CD4-positive, alpha-beta T cell (primary cell): ENCODE results near the gene PTPRN2. TPM values are rescaled to one million over a fixed set of nuclear protein-coding genes. Genes with fewer than 3 reads are reported as not detected.

Experiments used
- ATAC-seq: fragments of 200-7000 bp; cut with Tn5 transposase; one replicate; pipeline ENCODE4 v1.10.0; 2022; ENCODE audit warnings: mild to moderate bottlenecking; ENCODE audit not compliant: poor library complexity
- CTCF ChIA-PET: fragments of 350-600 bp; sonication (Branson Sonifier 250); formaldehyde crosslinking; loops from one replicate; lab custom pipeline; 2021; ENCODE audit warnings: antibody characterized with exemption, inconsistent platforms; lab: Charles Lee
- POLR2A ChIA-PET: fragments of 350-600 bp; sonication (Branson Sonifier 250); formaldehyde crosslinking; loops from one replicate; lab custom pipeline; 2021; ENCODE audit warnings: antibody characterized with exemption, inconsistent platforms; lab: Charles Lee
- DNase-seq, 14 experiments: peaks; one replicate each; pipeline ENCODE4 v3.0.0-alpha.2; 2013 to 2020; ENCODE audit warnings: mixed read lengths in 2 of 14
- H3K27ac ChIP-seq, 2 donors: one replicate each; pipeline versions ENCODE4 v1.5.1 to v1.7.0; 2013; ENCODE audit warnings: low read length in 2 of 2, low read depth in 1 of 2, mild to moderate bottlenecking in 1 of 2
- H3K27me3 ChIP-seq, 2 experiments: 1 replicate in 1 of 2; 2 replicates in 1 of 2; pipeline versions ENCODE4 v1.6.1 to v1.7.0; 2013; ENCODE audit warnings: low read length in 2 of 2, control low read depth in 1 of 2, mild to moderate bottlenecking in 1 of 2, moderate library complexity in 1 of 2; ENCODE audit not compliant: insufficient read depth in 2 of 2, control insufficient read depth in 1 of 2
- H3K36me3 ChIP-seq: one replicate; pipeline ENCODE4 v1.6.1; 2013; ENCODE audit warnings: low read length, control low read depth; ENCODE audit not compliant: insufficient read depth
- H3K4me1 ChIP-seq: one replicate; pipeline ENCODE4 v1.6.1; 2013; ENCODE audit warnings: low read length, control low read depth; ENCODE audit not compliant: insufficient read depth
- H3K4me3 ChIP-seq: one replicate; pipeline ENCODE4 v1.5.1; 2013; ENCODE audit warnings: mild to moderate bottlenecking, low read length, moderate library complexity
- H3K9me3 ChIP-seq, 2 experiments: 1 replicate in 1 of 2; 2 replicates in 1 of 2; pipeline versions ENCODE4 v1.6.1 to v1.7.0; 2013; ENCODE audit warnings: low read length in 2 of 2, mild to moderate bottlenecking in 2 of 2, control low read depth in 1 of 2, moderate library complexity in 1 of 2; ENCODE audit not compliant: control insufficient read depth in 1 of 2, insufficient read depth in 1 of 2
- H3K27ac Mint-ChIP-seq: one replicate; pipeline ENCODE4 v1.8.0; 2020; ENCODE audit warnings: mixed read lengths
- H3K27me3 Mint-ChIP-seq: one replicate; pipeline ENCODE4 v1.8.0; 2021; ENCODE audit warnings: mixed read lengths
- H3K36me3 Mint-ChIP-seq: one replicate; pipeline ENCODE4 v1.8.0; 2021; ENCODE audit warnings: low read depth, mixed read lengths
- H3K4me1 Mint-ChIP-seq: one replicate; pipeline ENCODE4 v1.8.0; 2021; ENCODE audit warnings: low read depth, mixed read lengths
- H3K4me3 Mint-ChIP-seq: one replicate; pipeline ENCODE4 v1.8.0; 2020; ENCODE audit warnings: mild to moderate bottlenecking, mixed read lengths
- H3K9me3 Mint-ChIP-seq: one replicate; pipeline ENCODE4 v1.8.0; 2020; ENCODE audit warnings: mixed read lengths
- CTCF ChIP-seq: fragments of 200-600 bp; IDR thresholded peaks from one replicate; pipeline ENCODE4 v1.8.0; 2022; ENCODE audit warnings: antibody characterized with exemption, mild to moderate bottlenecking
- intact Hi-C, 2 experiments: fragments of 100-400 bp; cut with DNase I in 1 of 2; cut with micrococcal nuclease in 1 of 2; formaldehyde crosslinking; loops; one replicate each; pipeline versions ENCODE4 v1.15.1 to v1.9.0; 2023 to 2025; cut with DNase I, micrococcal nuclease
- total RNA-seq, 174 experiments: library from RNA in 2 of 174; stranded (reverse) in 2 of 174; gene quantifications; one replicate each; pipeline ENCODE4 v1.2.3 and lab custom pipeline; 2021 to 2026

PTPRN2 gene
- total RNA-seq, 2 experiments from 2014 or later = 0.34 to 0.44 TPM

- Mint-ChIP-seq H3K36me3 (no peaks in the 10 kb centered on the region), H3K27ac (no peak overlapping the region)
- intact Hi-C loops = no loop called here
Measured at GRCh38 chr7:158098125-158099030, 489.2 kb downstream of the PTPRN2 start.

GRCh38 chr7:158097453-158098124 is 490.0 kb downstream of the PTPRN2 start:
- Histone ChIP-seq H3K4me3 (no peak overlapping the region), H3K4me1 (no peaks in the 10 kb centered on the region), H3K27ac (no peak overlapping the region), H3K9me3 (peaks cover 0 to 35% of the 10 kb centered on the region in 2 experiments), H3K36me3 (no peaks in the 10 kb centered on the region), H3K27me3 (no peaks in the 10 kb centered on the region)
- POLR2A ChIA-PET = no interaction called here
- no peak overlapping the region for H3K4me3 Mint-ChIP-seq
- peaks cover 19% of the 10 kb centered on the region for H3K27me3 Mint-ChIP-seq
- no peaks in the 10 kb centered on the region for H3K4me1 Mint-ChIP-seq
- H3K36me3 Mint-ChIP-seq = no peaks in the 10 kb centered on the region
- DNase-seq (no peak), ATAC-seq (no peak)
- intact Hi-C loops = no loop called here
- H3K27ac Mint-ChIP-seq = no peak overlapping the region
- no peak for TF ChIP-seq CTCF
- no peaks in the 10 kb centered on the region for H3K9me3 Mint-ChIP-seq
- CTCF ChIA-PET = no interaction called here

More at GRCh38 chr7:158098125-158099030, 489.2 kb downstream of the PTPRN2 start:
- Histone ChIP-seq H3K36me3 (no peaks in the 10 kb centered on the region), H3K4me1 (no peaks in the 10 kb centered on the region), H3K9me3 (peaks cover 0 to 36% of the 10 kb centered on the region in 2 experiments), H3K27ac (no peak overlapping the region), H3K27me3 (no peaks in the 10 kb centered on the region), H3K4me3 (no peak overlapping the region)
- CTCF ChIA-PET = no interaction called here
- Mint-ChIP-seq H3K4me1 (no peaks in the 10 kb centered on the region), H3K27me3 (peaks cover 19% of the 10 kb centered on the region), H3K9me3 (no peaks in the 10 kb centered on the region), H3K4me3 (no peak overlapping the region)
- TF ChIP-seq CTCF = no peak
- POLR2A ChIA-PET = no interaction called here
- DNase-seq (no peak), ATAC-seq (no peak)

GRCh38 chr7:158097106-158097452 is 490.5 kb downstream of the PTPRN2 start:
- Mint-ChIP-seq H3K27me3 (peaks cover 14% of the 10 kb centered on the region), H3K27ac (no peak overlapping the region), H3K9me3 (no peaks in the 10 kb centered on the region), H3K4me3 (no peak overlapping the region), H3K36me3 (no peaks in the 10 kb centered on the region), H3K4me1 (no peaks in the 10 kb centered on the region)
- CTCF ChIA-PET = no interaction called here
- Histone ChIP-seq H3K4me1 (no peaks in the 10 kb centered on the region), H3K27ac (no peak overlapping the region), H3K27me3 (no peaks in the 10 kb centered on the region), H3K4me3 (no peak overlapping the region), H3K9me3 (peaks cover 0 to 31% of the 10 kb centered on the region in 2 experiments), H3K36me3 (no peaks in the 10 kb centered on the region)
- no peak for ATAC-seq
- TF ChIP-seq CTCF = no peak
- no peak for DNase-seq
- POLR2A ChIA-PET = no interaction called here
- intact Hi-C loops = no loop called here
